ENCODE data around the gene LRRC8E.

- TF ChIP-seq, protein P1, sequence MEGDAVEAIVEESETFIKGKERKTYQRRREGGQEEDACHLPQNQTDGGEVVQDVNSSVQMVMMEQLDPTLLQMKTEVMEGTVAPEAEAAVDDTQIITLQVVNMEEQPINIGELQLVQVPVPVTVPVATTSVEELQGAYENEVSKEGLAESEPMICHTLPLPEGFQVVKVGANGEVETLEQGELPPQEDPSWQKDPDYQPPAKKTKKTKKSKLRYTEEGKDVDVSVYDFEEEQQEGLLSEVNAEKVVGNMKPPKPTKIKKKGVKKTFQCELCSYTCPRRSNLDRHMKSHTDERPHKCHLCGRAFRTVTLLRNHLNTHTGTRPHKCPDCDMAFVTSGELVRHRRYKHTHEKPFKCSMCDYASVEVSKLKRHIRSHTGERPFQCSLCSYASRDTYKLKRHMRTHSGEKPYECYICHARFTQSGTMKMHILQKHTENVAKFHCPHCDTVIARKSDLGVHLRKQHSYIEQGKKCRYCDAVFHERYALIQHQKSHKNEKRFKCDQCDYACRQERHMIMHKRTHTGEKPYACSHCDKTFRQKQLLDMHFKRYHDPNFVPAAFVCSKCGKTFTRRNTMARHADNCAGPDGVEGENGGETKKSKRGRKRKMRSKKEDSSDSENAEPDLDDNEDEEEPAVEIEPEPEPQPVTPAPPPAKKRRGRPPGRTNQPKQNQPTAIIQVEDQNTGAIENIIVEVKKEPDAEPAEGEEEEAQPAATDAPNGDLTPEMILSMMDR (IDR thresholded peaks at IDR 0.05) = no peak
- TF ChIP-seq POLR2A (IDR thresholded peaks at IDR 0.05) = no peak
Measured at GRCh38 chr19:7905268-7905667, 17.0 kb downstream of the LRRC8E start.

Data from uterus (tissue), 2 donors.